ENCODE data around the gene CCNB1IP1.
"Not testable (repeated sequence)": the region's sequence is repeated elsewhere in the genome, so short reads cannot be mapped to it uniquely, and the experiment has no call there.

Gene CCNB1IP1

GRCh38 chr14:20346713-20347112 lies 13.6 kb upstream of the CCNB1IP1 start:
- H3K4me1 Mint-ChIP-seq (ENCODE audit: low read depth): peaks cover 19% of the 10 kb centered on the region
- no peak overlapping the region for H3K4me3 Mint-ChIP-seq
- H3K36me3 Mint-ChIP-seq (ENCODE audit: low read depth): peaks cover 23% of the 10 kb centered on the region
- H3K27ac Mint-ChIP-seq: no peak overlapping the region
- no peaks in the 10 kb centered on the region for H3K27me3 Mint-ChIP-seq (ENCODE audit: low read depth)
- no peaks in the 10 kb centered on the region for H3K9me3 Mint-ChIP-seq

GRCh38 chr14:20345366-20345765 lies 12.3 kb upstream of the CCNB1IP1 start:
- Mint-ChIP-seq H3K27ac (peak overlapping the region; percentile 71), H3K4me1 (ENCODE audit: low read depth) (peaks cover 19% of the 10 kb centered on the region), H3K9me3 (no peaks in the 10 kb centered on the region), H3K4me3 (peak overlapping the region; percentile 14), H3K27me3 (ENCODE audit: low read depth) (no peaks in the 10 kb centered on the region), H3K36me3 (ENCODE audit: low read depth) (peaks cover 19% of the 10 kb centered on the region)

- Mint-ChIP-seq H3K4me1 (ENCODE audit: low read depth) (peaks cover 19% of the 10 kb centered on the region), H3K4me3 (peak overlapping the region; percentile 98), H3K9me3 (no peaks in the 10 kb centered on the region), H3K27ac (peak overlapping the region; percentile 89), H3K36me3 (ENCODE audit: low read depth) (peaks cover 17% of the 10 kb centered on the region), H3K27me3 (ENCODE audit: low read depth) (peaks cover 3% of the 10 kb centered on the region)
Measured at GRCh38 chr14:20343862-20344220, 10.8 kb upstream of the CCNB1IP1 start.

GRCh38 chr14:20343092-20343861 lies 10.2 kb upstream of the CCNB1IP1 start, which contains the start of gene PARP2:
TSS of gene PARP2 (plus strand) at chr14:20343635. CDS start at chr14:20343642, 7 bp downstream.
- peak within 1 kb of the TSS; percentile 98 for H3K4me3 Mint-ChIP-seq
- peaks cover 6% of the 10 kb centered on the region for H3K27me3 Mint-ChIP-seq (ENCODE audit: low read depth)
- H3K36me3 Mint-ChIP-seq (ENCODE audit: low read depth): peaks cover 17% of the 10 kb centered on the region
- H3K9me3 Mint-ChIP-seq: no peaks in the 10 kb centered on the region
- H3K27ac Mint-ChIP-seq: peak within 1 kb of the TSS; percentile 89
- peaks cover 19% of the 10 kb centered on the region for H3K4me1 Mint-ChIP-seq (ENCODE audit: low read depth)

GRCh38 chr14:20341646-20342045 lies 8.6 kb upstream of the CCNB1IP1 start:
- Mint-ChIP-seq H3K27ac (no peak overlapping the region), H3K36me3 (ENCODE audit: low read depth) (peaks cover 10% of the 10 kb centered on the region), H3K9me3 (no peaks in the 10 kb centered on the region), H3K27me3 (ENCODE audit: low read depth) (peaks cover 6% of the 10 kb centered on the region), H3K4me1 (ENCODE audit: low read depth) (peaks cover 19% of the 10 kb centered on the region), H3K4me3 (no peak overlapping the region)

- not testable (repeated sequence) for H3K27me3 Mint-ChIP-seq (ENCODE audit: low read depth); H3K9me3 Mint-ChIP-seq; H3K36me3 Mint-ChIP-seq (ENCODE audit: low read depth); H3K27ac Mint-ChIP-seq; H3K4me3 Mint-ChIP-seq
- H3K4me1 Mint-ChIP-seq (ENCODE audit: low read depth): peaks cover 19% of the 10 kb centered on the region
Measured at GRCh38 chr14:20341032-20341431, 8.0 kb upstream of the CCNB1IP1 start.

GRCh38 chr14:20334017-20334416 lies 938 bp upstream of the CCNB1IP1 start:
- Mint-ChIP-seq H3K9me3 (no peaks in the 10 kb centered on the region), H3K4me1 (ENCODE audit: low read depth) (peaks cover 28% of the 10 kb centered on the region), H3K27me3 (ENCODE audit: low read depth) (peaks cover 5% of the 10 kb centered on the region), H3K4me3 (no peak overlapping the region), H3K36me3 (ENCODE audit: low read depth) (peaks cover 3% of the 10 kb centered on the region), H3K27ac (no peak overlapping the region)

- Mint-ChIP-seq H3K27me3 (ENCODE audit: low read depth) (no peaks in the 10 kb centered on the region), H3K27ac (peak overlapping the region; percentile 93), H3K4me1 (ENCODE audit: low read depth) (peaks cover 33% of the 10 kb centered on the region), H3K9me3 (no peaks in the 10 kb centered on the region), H3K36me3 (ENCODE audit: low read depth) (peaks cover 3% of the 10 kb centered on the region), H3K4me3 (peak overlapping the region; percentile 98)
Measured at GRCh38 chr14:20333494-20333841, 389 bp upstream of the CCNB1IP1 start.

GRCh38 chr14:20332431-20332787 lies 670 bp downstream of the CCNB1IP1 start:
- Mint-ChIP-seq H3K4me3 (peak overlapping the region; percentile 98), H3K9me3 (no peaks in the 10 kb centered on the region)

GRCh38 chr14:20331053-20331613 lies 1.9 kb downstream of the CCNB1IP1 start:
- H3K4me3 Mint-ChIP-seq: no peak overlapping the region
- no peaks in the 10 kb centered on the region for H3K9me3 Mint-ChIP-seq
- peaks cover 6% of the 10 kb centered on the region for H3K36me3 Mint-ChIP-seq (ENCODE audit: low read depth)
- H3K27me3 Mint-ChIP-seq (ENCODE audit: low read depth): no peaks in the 10 kb centered on the region
- H3K27ac Mint-ChIP-seq: no peak overlapping the region
- peaks cover 44% of the 10 kb centered on the region for H3K4me1 Mint-ChIP-seq (ENCODE audit: low read depth)

More at GRCh38 chr14:20332431-20332787, 670 bp downstream of the CCNB1IP1 start:
- Mint-ChIP-seq H3K27ac (peak overlapping the region; percentile 93), H3K36me3 (ENCODE audit: low read depth) (peaks cover 3% of the 10 kb centered on the region), H3K4me1 (ENCODE audit: low read depth) (peaks cover 41% of the 10 kb centered on the region), H3K27me3 (ENCODE audit: low read depth) (no peaks in the 10 kb centered on the region)

- Mint-ChIP-seq H3K27me3 (ENCODE audit: low read depth) (no peaks in the 10 kb centered on the region), H3K36me3 (ENCODE audit: low read depth) (peaks cover 10% of the 10 kb centered on the region), H3K4me3 (no peak overlapping the region), H3K9me3 (no peaks in the 10 kb centered on the region), H3K4me1 (ENCODE audit: low read depth) (peaks cover 39% of the 10 kb centered on the region), H3K27ac (no peak overlapping the region)
Measured at GRCh38 chr14:20329355-20329754, 3.7 kb downstream of the CCNB1IP1 start.

- Mint-ChIP-seq H3K27ac (no peak overlapping the region), H3K4me1 (ENCODE audit: low read depth) (peaks cover 39% of the 10 kb centered on the region), H3K36me3 (ENCODE audit: low read depth) (peaks cover 13% of the 10 kb centered on the region), H3K9me3 (no peaks in the 10 kb centered on the region), H3K27me3 (ENCODE audit: low read depth) (no peaks in the 10 kb centered on the region), H3K4me3 (no peak overlapping the region)
Measured at GRCh38 chr14:20328705-20329104, 4.4 kb downstream of the CCNB1IP1 start.

GRCh38 chr14:20327005-20327869 lies 5.8 kb downstream of the CCNB1IP1 start:
- peak overlapping the region; percentile 13 for H3K27ac Mint-ChIP-seq
- no peaks in the 10 kb centered on the region for H3K9me3 Mint-ChIP-seq
- H3K27me3 Mint-ChIP-seq (ENCODE audit: low read depth): no peaks in the 10 kb centered on the region
- peaks cover 34% of the 10 kb centered on the region for H3K4me1 Mint-ChIP-seq (ENCODE audit: low read depth)
- H3K4me3 Mint-ChIP-seq: peak overlapping the region; percentile 3
- peaks cover 17% of the 10 kb centered on the region for H3K36me3 Mint-ChIP-seq (ENCODE audit: low read depth)

GRCh38 chr14:20317720-20318119 lies 15.4 kb downstream of the CCNB1IP1 start:
- Mint-ChIP-seq H3K27ac (no peak overlapping the region), H3K4me1 (ENCODE audit: low read depth) (no peaks in the 10 kb centered on the region), H3K9me3 (no peaks in the 10 kb centered on the region), H3K36me3 (ENCODE audit: low read depth) (peaks cover 29% of the 10 kb centered on the region), H3K27me3 (ENCODE audit: low read depth) (no peaks in the 10 kb centered on the region), H3K4me3 (no peak overlapping the region)

- Mint-ChIP-seq H3K27me3 (ENCODE audit: low read depth) (no peaks in the 10 kb centered on the region), H3K27ac (no peak overlapping the region), H3K9me3 (no peaks in the 10 kb centered on the region), H3K4me3 (no peak overlapping the region), H3K36me3 (ENCODE audit: low read depth) (peaks cover 29% of the 10 kb centered on the region), H3K4me1 (ENCODE audit: low read depth) (no peaks in the 10 kb centered on the region)
Measured at GRCh38 chr14:20314026-20314425, 19.1 kb downstream of the CCNB1IP1 start.
